GM12878 (cell line): Measurements from ENCODE around the gene ZNF385A. TPM values are rescaled to one million over a fixed set of nuclear protein-coding genes. Genes with fewer than 3 reads are reported as not detected.
A peak's percentile ranks its signal among the peaks of the same experiment; 100 is the strongest.

Source experiments
- ATF7 ChIP-seq: fragments of 450-650 bp; IDR thresholded peaks from 2 replicates; pipeline ENCODE4 v1.6.1; 2016; ENCODE audit warnings: low read depth, mild to moderate bottlenecking
- BHLHE40 ChIP-seq, 2 experiments: fragments of 450-650 bp in 1 of 2; IDR thresholded peaks; 2 replicates each; pipeline ENCODE4 v1.6.1; 2011 to 2017; ENCODE audit warnings: low read depth in 2 of 2, borderline replicate concordance in 1 of 2, improper control_type of control experiment in 1 of 2, low read length in 1 of 2, mild to moderate bottlenecking in 1 of 2
- CHD1 ChIP-seq: IDR thresholded peaks from 2 replicates; pipeline ENCODE4 v1.6.1; 2012; ENCODE audit warnings: low read depth, low read length, improper control_type of control experiment
- CHD2 ChIP-seq: IDR thresholded peaks from 2 replicates; pipeline ENCODE4 v1.6.1; 2011; ENCODE audit warnings: low read depth, low read length, improper control_type of control experiment, borderline replicate concordance
- CREB1 ChIP-seq: IDR thresholded peaks from 2 replicates; pipeline ENCODE4 v1.6.1; 2012; ENCODE audit warnings: low read depth, mild to moderate bottlenecking, inconsistent platforms
- CREM ChIP-seq: IDR thresholded peaks from 2 replicates; pipeline ENCODE4 v1.6.1; 2014; ENCODE audit warnings: antibody characterized with exemption, low read depth
- ETV6 ChIP-seq, 2 experiments: fragments of 450-650 bp in 1 of 2; IDR thresholded peaks in 1 of 2; conservative IDR thresholded peaks in 1 of 2; 2 replicates each; pipeline ENCODE4 v1.6.1; 2014; ENCODE audit warnings: antibody characterized with exemption in 1 of 2, borderline replicate concordance in 1 of 2, low read depth in 1 of 2, mild to moderate bottlenecking in 1 of 2, moderate library complexity in 1 of 2
- MTA2 ChIP-seq: fragments of 450-650 bp; IDR thresholded peaks from 2 replicates; pipeline ENCODE4 v1.6.1; 2016; ENCODE audit warnings: low read depth, mild to moderate bottlenecking, moderate library complexity
- PAX5 ChIP-seq: IDR thresholded peaks from 2 replicates; pipeline ENCODE4 v1.6.1; 2011; ENCODE audit warnings: low read depth, low read length, borderline replicate concordance
- SMAD1 ChIP-seq: fragments of 450-650 bp; IDR thresholded peaks from 2 replicates; pipeline ENCODE4 v1.6.1; 2018; ENCODE audit warnings: mild to moderate bottlenecking, low read depth; ENCODE audit not compliant: partially characterized antibody
- TAF1 ChIP-seq: IDR thresholded peaks from 2 replicates; pipeline ENCODE4 v1.6.1; 2011; ENCODE audit warnings: mild to moderate bottlenecking, low read depth, low read length, borderline replicate concordance
- YBX1 ChIP-seq: fragments of 450-650 bp; IDR thresholded peaks from 2 replicates; pipeline ENCODE4 v1.6.1; 2016; ENCODE audit warnings: antibody characterized with exemption
- polyA plus RNA-seq, 11 experiments: library from polyadenylated mRNA; depleted of rRNA in 4 of 11; unstranded in 6 of 11; stranded (reverse) in 5 of 11; fragments of >200 nt; fragmentation: Nextera tagmentation in 4 of 11; fragmentation: Illumina TruSeq in 1 of 11; extraction: Ambion mirVana in 4 of 11; extraction: Trizol in 1 of 11; gene quantifications; 1 replicate in 1 of 11; 2 replicates in 10 of 11; pipeline versions ENCODE4 v1.2.1 to v1.2.3, GENCODE V29; 2011 to 2016; ENCODE audit warnings: inconsistent platforms in 2 of 11, missing spikeins in 2 of 11, low read depth in 1 of 11
- total RNA-seq, 4 experiments: library from RNA; depleted of rRNA in 3 of 4; stranded (reverse); fragments of >200 nt in 3 of 4; fragmentation: Illumina TruSeq in 1 of 4; extraction: Trizol in 1 of 4; gene quantifications; 2 replicates each; pipeline versions ENCODE4 v1.2.1 to v1.2.3, GENCODE V29; 2013 to 2021
- TF ChIP-seq, protein P1 (sequence below): IDR thresholded peaks from 2 replicates; pipeline ENCODE4 v1.6.1; 2011; ENCODE audit warnings: mild to moderate bottlenecking, low read depth, low read length, moderate library complexity; ENCODE audit not compliant: insufficient replicate concordance
- TF ChIP-seq, protein P2 (sequence below): fragments of 150-350 bp; IDR thresholded peaks from 2 replicates; pipeline ENCODE4 v1.6.1; 2016; ENCODE audit warnings: low read depth, low read length
- TF ChIP-seq, protein P3 (sequence below): IDR thresholded peaks from 2 replicates; pipeline ENCODE4 v1.6.1; 2012; ENCODE audit warnings: low read depth, low read length, improper control_type of control experiment
- TF ChIP-seq, protein P4 (sequence below): fragments of 450-650 bp; IDR thresholded peaks from 2 replicates; pipeline ENCODE4 v1.6.1; 2016; ENCODE audit warnings: mild to moderate bottlenecking
- TF ChIP-seq, protein P5 (sequence below): fragments of 450-650 bp; IDR thresholded peaks from 2 replicates; pipeline ENCODE4 v1.6.1; 2017; ENCODE audit warnings: mild to moderate bottlenecking, moderate library complexity

The ZNF385A gene
- total and polyA plus RNA-seq, 10 of the 15 experiments (the other 5 are each of a cell fraction or from before 2014, with no cell fraction given): 0.26 to 26.1 (median 4.9) TPM

DNA sequence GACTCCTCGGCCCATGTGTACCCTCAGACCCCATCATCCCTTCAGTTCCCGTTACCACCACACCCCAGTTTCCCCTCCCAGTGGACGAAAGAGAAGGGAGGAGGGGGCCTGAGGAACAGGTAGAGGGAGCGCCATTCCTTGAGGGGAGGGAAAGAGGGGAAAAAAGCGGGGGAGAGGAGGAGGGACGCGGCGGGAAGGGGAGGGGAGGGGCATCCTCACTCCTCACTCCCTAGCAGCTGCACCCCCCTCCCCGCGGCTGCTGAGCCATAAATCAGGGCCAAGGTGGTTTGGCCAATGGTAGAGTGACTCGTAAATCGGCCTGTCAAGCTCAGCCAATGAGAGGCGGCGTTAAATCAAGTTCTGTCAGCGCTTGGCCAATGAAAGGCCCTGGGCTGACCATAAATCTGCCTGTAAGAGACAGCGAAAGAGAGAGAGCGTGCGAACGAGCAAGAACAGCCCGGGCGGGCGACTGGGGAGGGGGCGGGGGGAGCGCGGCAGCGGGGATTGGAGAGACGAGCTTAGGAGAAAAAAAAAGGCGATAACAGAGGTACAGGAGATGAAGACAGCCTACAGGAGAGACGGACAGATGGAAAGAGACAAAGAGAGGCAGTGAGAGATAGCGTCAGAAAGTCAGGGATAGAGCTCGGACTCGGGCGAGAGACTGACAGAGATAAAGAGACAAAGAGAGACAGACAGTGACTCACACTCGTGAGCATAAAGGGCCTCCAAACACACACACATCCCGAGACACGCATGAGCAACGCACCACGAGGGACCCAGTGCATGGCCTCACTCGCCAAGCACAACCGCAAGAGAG is 25.4 kb downstream of the ZNF385A start (continued):
- TF ChIP-seq YBX1 (no peak), SMAD1 (peak; percentile 67), CHD2 (peak; percentile 94), BHLHE40 (IDR thresholded peaks at IDR 0.05; ENCODE audit: borderline replicate concordance in 1 of 2, low read depth in 2 of 2, low read length in 1 of 2) (peak; percentile 42 to 56; a peak in 3 of 4 replicates), CHD1 (no peak), ETV6 (conservative IDR thresholded peaks at IDR 0.05 in 1 of 2, IDR thresholded peaks at IDR 0.05 in 1 of 2; ENCODE audit: borderline replicate concordance in 1 of 2, low read depth in 1 of 2) (no peak), CREB1 (peak; percentile 82), MTA2 (peak; percentile 50; the same call in 1 of the 2 replicates), ATF7 (peak; percentile 72; the same call in 1 of the 2 replicates), CREM (peak; percentile 80), PAX5 (peak; percentile 49; the same call in 1 of the 2 replicates), TAF1 (peak; percentile 54; the same call in 1 of the 2 replicates)
- TF ChIP-seq, protein P1, sequence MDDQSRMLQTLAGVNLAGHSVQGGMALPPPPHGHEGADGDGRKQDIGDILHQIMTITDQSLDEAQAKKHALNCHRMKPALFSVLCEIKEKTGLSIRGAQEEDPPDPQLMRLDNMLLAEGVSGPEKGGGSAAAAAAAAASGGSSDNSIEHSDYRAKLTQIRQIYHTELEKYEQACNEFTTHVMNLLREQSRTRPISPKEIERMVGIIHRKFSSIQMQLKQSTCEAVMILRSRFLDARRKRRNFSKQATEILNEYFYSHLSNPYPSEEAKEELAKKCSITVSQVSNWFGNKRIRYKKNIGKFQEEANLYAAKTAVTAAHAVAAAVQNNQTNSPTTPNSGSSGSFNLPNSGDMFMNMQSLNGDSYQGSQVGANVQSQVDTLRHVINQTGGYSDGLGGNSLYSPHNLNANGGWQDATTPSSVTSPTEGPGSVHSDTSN: peak; percentile 95
- TF ChIP-seq, protein P2, sequence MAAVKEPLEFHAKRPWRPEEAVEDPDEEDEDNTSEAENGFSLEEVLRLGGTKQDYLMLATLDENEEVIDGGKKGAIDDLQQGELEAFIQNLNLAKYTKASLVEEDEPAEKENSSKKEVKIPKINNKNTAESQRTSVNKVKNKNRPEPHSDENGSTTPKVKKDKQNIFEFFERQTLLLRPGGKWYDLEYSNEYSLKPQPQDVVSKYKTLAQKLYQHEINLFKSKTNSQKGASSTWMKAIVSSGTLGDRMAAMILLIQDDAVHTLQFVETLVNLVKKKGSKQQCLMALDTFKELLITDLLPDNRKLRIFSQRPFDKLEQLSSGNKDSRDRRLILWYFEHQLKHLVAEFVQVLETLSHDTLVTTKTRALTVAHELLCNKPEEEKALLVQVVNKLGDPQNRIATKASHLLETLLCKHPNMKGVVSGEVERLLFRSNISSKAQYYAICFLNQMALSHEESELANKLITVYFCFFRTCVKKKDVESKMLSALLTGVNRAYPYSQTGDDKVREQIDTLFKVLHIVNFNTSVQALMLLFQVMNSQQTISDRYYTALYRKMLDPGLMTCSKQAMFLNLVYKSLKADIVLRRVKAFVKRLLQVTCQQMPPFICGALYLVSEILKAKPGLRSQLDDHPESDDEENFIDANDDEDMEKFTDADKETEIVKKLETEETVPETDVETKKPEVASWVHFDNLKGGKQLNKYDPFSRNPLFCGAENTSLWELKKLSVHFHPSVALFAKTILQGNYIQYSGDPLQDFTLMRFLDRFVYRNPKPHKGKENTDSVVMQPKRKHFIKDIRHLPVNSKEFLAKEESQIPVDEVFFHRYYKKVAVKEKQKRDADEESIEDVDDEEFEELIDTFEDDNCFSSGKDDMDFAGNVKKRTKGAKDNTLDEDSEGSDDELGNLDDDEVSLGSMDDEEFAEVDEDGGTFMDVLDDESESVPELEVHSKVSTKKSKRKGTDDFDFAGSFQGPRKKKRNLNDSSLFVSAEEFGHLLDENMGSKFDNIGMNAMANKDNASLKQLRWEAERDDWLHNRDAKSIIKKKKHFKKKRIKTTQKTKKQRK: 0 out of 2 replicates have a peak, but pooled peaks have one; percentile 21
- TF ChIP-seq, protein P3, sequence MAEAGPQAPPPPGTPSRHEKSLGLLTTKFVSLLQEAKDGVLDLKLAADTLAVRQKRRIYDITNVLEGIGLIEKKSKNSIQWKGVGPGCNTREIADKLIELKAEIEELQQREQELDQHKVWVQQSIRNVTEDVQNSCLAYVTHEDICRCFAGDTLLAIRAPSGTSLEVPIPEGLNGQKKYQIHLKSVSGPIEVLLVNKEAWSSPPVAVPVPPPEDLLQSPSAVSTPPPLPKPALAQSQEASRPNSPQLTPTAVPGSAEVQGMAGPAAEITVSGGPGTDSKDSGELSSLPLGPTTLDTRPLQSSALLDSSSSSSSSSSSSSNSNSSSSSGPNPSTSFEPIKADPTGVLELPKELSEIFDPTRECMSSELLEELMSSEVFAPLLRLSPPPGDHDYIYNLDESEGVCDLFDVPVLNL: peak; percentile 47; the same call in 1 of the 2 replicates
- TF ChIP-seq, protein P4, sequence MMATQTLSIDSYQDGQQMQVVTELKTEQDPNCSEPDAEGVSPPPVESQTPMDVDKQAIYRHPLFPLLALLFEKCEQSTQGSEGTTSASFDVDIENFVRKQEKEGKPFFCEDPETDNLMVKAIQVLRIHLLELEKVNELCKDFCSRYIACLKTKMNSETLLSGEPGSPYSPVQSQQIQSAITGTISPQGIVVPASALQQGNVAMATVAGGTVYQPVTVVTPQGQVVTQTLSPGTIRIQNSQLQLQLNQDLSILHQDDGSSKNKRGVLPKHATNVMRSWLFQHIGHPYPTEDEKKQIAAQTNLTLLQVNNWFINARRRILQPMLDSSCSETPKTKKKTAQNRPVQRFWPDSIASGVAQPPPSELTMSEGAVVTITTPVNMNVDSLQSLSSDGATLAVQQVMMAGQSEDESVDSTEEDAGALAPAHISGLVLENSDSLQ: peak; percentile 97
- TF ChIP-seq, protein P5, sequence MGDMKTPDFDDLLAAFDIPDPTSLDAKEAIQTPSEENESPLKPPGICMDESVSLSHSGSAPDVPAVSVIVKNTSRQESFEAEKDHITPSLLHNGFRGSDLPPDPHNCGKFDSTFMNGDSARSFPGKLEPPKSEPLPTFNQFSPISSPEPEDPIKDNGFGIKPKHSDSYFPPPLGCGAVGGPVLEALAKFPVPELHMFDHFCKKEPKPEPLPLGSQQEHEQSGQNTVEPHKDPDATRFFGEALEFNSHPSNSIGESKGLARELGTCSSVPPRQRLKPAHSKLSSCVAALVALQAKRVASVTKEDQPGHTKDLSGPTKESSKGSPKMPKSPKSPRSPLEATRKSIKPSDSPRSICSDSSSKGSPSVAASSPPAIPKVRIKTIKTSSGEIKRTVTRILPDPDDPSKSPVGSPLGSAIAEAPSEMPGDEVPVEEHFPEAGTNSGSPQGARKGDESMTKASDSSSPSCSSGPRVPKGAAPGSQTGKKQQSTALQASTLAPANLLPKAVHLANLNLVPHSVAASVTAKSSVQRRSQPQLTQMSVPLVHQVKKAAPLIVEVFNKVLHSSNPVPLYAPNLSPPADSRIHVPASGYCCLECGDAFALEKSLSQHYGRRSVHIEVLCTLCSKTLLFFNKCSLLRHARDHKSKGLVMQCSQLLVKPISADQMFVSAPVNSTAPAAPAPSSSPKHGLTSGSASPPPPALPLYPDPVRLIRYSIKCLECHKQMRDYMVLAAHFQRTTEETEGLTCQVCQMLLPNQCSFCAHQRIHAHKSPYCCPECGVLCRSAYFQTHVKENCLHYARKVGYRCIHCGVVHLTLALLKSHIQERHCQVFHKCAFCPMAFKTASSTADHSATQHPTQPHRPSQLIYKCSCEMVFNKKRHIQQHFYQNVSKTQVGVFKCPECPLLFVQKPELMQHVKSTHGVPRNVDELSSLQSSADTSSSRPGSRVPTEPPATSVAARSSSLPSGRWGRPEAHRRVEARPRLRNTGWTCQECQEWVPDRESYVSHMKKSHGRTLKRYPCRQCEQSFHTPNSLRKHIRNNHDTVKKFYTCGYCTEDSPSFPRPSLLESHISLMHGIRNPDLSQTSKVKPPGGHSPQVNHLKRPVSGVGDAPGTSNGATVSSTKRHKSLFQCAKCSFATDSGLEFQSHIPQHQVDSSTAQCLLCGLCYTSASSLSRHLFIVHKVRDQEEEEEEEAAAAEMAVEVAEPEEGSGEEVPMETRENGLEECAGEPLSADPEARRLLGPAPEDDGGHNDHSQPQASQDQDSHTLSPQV: no peak
